ENCODE results near the gene FAR2.
"Not testable (repeated sequence)": the region's sequence is repeated elsewhere in the genome, so short reads cannot be mapped to it uniquely, and the experiment has no call there.

- not testable (repeated sequence) for TF ChIP-seq CTCF (optimal IDR thresholded peaks at IDR 0.05 in 1 of 3, IDR thresholded peaks at IDR 0.05 in 1 of 3, conservative IDR thresholded peaks at IDR 0.05 in 1 of 3; ENCODE audit: extremely low read depth in 1 of 3, insufficient read depth in 2 of 3, low read length in 3 of 3); EZH2 (IDR thresholded peaks at IDR 0.05; ENCODE audit: low read length)
These were observed 108.6 kb downstream of the FAR2 start for GRCh38 chr12:29257687-29258086.

Measured in keratinocyte (primary cell).